ENCODE data around the gene PTRH1.

Gene PTRH1

GRCh38 chr9:127694890-127695720 lies 20.4 kb downstream of the PTRH1 start:
- DNase-seq, result no peak

DNA sequence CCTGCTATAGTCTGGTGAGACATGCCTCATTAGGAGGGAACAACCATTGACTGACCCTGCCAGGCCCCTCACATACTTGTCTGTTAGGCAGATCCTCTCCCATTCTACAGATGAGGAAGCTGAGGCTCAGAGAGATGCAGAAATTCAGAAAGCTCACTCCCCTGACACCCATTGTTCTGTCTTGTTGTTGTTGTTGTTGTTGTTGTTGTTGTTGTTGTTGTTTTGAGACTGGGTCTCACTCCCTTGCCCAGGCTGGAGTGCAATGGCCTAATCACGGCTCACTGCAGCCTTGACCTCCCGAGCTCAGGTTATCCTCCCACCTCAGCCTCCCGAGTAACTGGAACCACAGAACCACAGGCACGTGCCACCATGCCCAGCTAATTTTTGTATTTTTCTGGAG lies 21.8 kb downstream of the PTRH1 start:
- DNase-seq, result no peak

- no peak for DNase-seq
These were observed 22.3 kb downstream of the PTRH1 start for GRCh38 chr9:127693143-127693542.

DNA sequence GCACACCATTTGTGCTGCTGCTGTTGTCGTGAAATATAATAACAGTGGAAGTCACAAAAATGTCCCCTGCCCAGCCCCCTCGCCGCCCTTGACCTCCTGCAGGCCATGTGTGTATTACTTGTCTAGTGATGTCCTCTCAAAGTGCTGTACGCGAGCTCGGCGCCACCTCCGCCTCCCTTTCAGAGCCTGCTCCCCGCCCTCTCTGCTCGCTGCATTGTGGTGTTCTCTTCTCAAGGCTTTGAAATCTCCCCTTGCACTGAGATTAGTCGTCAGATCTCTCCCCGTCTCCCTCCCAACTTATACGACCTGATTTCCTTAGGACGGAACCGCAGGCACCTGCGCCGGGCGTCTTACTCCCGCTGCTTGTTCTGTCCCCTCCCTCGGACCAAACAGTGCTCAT lies 23.4 kb downstream of the PTRH1 start:
- DNase-seq, result no peak

DNA sequence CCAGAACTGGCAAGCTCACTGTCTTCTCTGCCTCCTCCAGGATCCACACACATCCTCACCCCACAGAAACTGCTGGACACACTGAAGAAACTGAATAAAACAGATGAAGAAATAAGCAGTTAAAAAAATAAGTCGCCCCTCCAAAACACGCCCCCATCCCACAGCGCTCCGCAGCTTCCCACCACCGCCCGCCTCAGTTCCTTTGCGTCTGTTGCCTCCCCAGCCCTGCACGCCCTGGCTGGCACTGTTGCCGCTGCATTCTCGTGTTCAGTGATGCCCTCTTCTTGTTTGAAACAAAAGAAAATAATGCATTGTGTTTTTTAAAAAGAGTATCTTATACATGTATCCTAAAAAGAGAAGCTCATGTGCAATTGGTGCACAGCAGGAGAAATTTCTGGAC lies 24.7 kb downstream of the PTRH1 start:
- no peak for DNase-seq

- no peak for DNase-seq
These were observed 26.0 kb downstream of the PTRH1 start for GRCh38 chr9:127689329-127690000.

DNA sequence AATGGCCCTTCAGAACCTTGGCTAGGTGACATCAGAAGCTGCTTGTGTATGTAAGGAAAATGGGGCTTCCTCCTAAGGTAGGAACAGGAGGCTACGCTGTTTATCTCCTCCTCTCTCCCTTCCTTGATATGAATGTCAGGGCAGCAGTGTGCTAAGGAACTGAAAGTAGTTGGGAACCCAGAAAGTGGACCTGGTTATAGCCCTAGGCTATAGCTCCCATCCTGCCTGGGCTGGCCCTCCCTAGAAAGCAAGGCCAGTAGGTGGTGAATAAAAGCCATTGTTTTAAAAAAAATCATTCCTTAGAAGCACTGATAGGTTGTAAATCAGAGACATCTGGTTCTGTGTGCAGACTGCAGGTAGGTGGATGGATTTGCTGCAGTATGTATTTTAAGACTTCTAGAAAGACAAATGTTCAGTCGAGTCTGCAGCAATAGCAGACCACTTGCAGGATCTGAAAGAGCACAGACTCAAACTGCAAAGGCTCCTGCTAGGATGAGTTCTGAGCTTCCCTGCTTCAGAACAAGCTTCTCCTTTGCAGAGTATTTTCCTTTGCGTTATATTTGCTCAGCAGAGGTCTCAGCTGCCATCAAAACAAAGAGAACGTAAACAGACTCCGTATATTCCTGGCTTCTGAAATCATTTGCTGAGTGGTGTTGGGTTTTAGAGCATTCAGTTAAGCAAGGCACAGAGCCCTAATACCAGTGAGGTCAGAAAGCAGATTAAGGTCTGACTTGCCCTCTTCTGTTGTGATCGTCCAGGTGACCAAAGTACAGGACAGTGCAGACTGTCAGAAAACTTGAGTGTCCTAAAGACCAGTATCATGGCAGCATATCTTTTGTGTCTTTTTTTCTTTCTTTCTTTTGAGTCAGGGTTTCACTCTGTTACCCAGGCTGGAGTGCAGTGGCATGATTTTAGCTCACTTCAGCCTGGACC lies 28.7 kb downstream of the PTRH1 start:
- no peak for DNase-seq

DNA sequence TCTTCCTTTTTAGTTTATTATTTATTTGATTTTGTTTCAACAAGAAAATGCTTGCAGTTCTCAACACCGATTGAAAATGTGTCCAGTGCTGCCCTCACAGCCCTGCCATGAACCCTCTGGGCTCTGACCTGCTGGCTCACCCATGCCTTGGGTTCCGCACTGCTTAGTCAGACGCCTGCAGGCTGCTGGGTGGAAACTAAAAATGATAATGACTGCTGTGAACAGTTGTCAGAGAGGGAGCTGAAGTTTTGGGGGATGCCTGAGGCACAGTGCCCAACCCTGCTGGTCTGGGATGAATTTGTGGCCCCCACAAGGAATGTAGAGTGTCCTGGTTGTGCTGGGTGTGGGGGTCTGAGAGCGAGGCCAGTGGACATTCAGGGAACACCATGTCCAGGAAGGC lies 30.9 kb downstream of the PTRH1 start:
- no peak for DNase-seq

DNA sequence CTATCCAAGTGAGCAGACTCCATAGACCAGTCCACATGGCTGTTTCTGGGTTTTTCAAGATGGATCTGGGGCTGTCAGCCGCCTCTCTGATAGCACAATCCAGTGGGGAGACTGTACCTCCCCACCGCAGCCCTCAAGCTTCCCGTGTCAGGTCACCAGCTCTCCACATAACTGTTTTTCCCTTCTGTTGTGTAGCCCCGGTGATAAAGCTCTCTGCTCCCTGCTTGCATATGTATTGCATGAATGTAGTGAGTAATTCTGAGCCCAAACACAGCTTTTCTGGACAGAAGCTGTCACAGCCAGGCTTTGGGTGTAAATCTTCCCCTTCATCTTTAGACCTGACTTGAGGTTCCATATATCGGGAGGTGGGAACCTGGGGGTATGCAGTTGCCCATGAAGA lies 31.7 kb downstream of the PTRH1 start:
- no peak for DNase-seq

- no peak for DNase-seq
These were observed 32.9 kb downstream of the PTRH1 start for GRCh38 chr9:127682351-127683136.

DNA sequence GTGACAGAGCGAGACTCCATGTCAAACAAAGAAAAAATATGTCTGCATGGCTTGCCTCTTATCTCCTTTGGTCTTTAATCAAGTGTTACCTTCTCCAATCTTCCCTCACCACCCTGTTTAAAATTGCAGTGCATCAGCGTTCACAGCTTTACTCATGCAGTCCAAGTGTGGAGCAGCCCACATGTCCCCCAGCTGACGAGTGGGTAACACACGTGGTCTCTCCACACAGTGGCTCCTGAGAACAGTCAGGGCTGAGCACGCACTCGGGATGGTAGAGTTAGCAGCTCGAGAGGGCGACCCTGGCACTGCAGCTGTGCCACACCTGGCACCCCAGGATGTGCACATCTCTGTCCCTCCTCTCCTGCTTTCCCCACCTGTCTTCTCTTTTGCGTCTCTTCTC lies 34.6 kb downstream of the PTRH1 start:
- no peak for DNase-seq

GRCh38 chr9:127680226-127680625 lies 35.2 kb downstream of the PTRH1 start:
- no peak for DNase-seq

DNA sequence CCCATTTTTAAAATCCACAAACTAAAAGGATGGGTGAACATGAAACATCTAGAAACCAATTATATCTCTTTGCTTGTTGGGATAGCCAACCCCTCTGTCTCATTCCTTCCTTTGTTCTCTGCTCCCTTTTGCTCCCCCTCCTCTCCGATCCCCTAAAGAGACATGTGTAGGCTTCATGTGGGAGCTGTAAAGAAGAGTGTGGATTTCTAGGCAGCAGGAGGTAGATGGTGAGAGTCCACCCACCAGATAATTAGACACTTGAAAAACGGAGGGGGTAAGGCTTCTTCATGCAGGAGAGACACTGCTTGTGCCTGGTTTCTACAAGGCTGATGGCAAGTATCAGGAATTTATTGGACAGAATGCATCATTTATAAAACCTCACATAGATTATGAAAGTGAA lies 36.0 kb downstream of the PTRH1 start:
- DNase-seq, result no peak

DNA sequence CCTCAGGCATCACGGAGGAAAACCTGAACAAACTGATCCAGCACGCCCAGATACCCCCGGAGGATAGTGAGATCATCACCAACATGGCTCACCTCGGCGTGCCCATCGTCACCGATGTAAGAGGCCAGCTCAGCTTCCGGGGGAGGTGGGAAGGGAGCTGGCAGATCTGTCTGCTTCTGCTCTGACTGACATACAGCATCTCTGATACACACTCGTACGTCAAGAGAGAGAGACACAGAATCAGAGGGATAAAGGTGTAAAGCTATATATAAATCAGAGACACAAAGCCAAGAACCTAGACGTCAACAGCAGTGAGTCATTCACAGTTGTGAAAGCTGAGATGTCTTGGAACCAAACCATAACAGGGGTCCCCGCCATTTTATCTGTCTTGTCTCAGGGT lies 38.8 kb downstream of the PTRH1 start:
- DNase-seq, result no peak

GRCh38 chr9:127673234-127673633 lies 42.2 kb downstream of the PTRH1 start:
- DNase-seq, result no peak

- no peak for DNase-seq
These were observed 47.6 kb downstream of the PTRH1 start for GRCh38 chr9:127667906-127668305.

GRCh38 chr9:127667127-127667844 lies 48.2 kb downstream of the PTRH1 start:
- DNase-seq, result no peak

DNA sequence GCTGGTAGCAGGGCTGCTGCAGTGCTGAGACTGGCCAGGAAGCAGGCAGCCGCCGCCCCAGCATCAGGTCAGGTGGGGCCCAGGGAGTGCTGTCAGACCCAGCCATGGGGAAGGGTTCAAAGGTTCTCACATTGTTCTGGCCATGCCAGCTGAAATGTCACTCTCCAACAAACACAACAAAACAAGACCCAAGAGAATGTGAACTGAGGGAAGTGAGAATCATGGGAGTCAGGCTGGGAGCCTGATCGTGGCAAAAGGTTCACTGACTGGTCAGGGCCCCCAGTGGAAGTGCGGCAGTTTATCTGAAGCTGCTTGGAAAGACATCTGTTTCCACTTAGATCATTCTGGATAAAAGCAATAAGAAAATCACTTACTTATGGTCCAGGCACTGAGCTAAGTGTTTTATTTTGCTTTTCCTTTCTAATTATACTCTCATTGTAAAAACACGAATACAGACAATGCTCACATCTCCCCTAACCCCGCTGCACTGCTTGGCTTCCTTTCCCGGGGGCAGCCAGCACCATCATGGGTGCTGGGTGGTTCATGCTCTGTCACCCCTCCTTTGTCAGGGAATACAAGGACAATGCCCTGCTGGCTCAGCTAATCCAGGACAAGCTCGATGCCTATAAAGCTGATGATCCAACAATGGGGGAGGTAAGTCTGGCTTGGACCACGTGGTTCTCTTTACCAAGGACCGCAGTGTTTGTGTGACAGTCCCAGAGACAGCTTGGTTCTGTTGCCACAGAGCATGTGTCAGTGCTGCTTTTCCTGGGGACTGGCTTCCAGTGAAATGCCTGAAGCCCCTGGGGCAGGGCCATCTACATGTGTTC lies 50.6 kb downstream of the PTRH1 start:
- no peak for DNase-seq

DNA sequence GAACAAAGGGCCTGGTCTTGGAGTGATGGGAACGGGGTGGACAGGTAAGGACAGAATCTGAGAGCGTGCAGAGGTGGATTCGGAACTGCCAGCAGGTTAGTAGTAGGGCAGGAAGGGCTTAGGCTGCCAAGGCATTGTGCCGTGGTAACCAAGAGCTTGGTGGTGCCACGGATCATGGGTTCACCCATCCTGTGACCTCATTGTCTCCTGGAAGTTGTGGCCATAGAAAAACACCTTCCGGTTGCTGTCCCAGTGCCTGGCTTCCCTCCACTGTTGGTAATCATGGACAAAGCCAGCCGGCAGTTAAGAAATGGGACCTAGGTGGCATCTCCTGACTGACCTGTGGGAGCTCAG lies 51.2 kb downstream of the PTRH1 start:
- DNase-seq, result no peak
